SK-N-SH treated with all-trans-retinoic acid at 6 μM for 48 hours (cell line): ENCODE measurements around the gene RHOT2.

Experiments
- ATAC-seq: fragments of 200-7000 bp; cut with Tn5 transposase; 3 replicates; pipeline ENCODE4 v1.9.1; 2020; ENCODE audit warnings: mild to moderate bottlenecking, moderate library complexity
- ARNTL ChIP-seq: fragments of 450-650 bp; formaldehyde crosslinking; IDR thresholded peaks from 2 replicates; pipeline ENCODE4 v1.5.0; 2020; ENCODE audit warnings: low read depth, mild to moderate bottlenecking, moderate library complexity, borderline replicate concordance
- BACH2 ChIP-seq: fragments of 250-450 bp; sonication (Bioruptor Pico); IDR thresholded peaks from 2 replicates; pipeline ENCODE4 v1.9.0; 2021; ENCODE audit warnings: mild to moderate bottlenecking, borderline replicate concordance
- CREB5 ChIP-seq: fragments of 250-450 bp; sonication (Bioruptor Pico); IDR thresholded peaks from 2 replicates; pipeline ENCODE4 v1.5.1; 2020; ENCODE audit warnings: low read depth, mild to moderate bottlenecking, moderate library complexity
- CSRNP3 ChIP-seq: fragments of 250-450 bp; sonication (Bioruptor Pico); IDR thresholded peaks from 2 replicates; pipeline ENCODE4 v1.5.1; 2021; ENCODE audit warnings: mild to moderate bottlenecking, moderate library complexity
- ESRRG ChIP-seq: fragments of 250-450 bp; sonication (Bioruptor Pico); IDR thresholded peaks from 2 replicates; pipeline ENCODE4 v1.6.1; 2021; ENCODE audit warnings: mild to moderate bottlenecking
- GLIS3 ChIP-seq: fragments of 250-450 bp; sonication (Bioruptor Pico); IDR thresholded peaks from 2 replicates; pipeline ENCODE4 v1.5.0; 2020; ENCODE audit warnings: mild to moderate bottlenecking, moderate library complexity
- ISL1 ChIP-seq: fragments of 250-450 bp; sonication (Bioruptor Pico); IDR thresholded peaks from 2 replicates; pipeline ENCODE4 v2.1.2; 2022; ENCODE audit warnings: mild to moderate bottlenecking, moderate library complexity
- OSR1 ChIP-seq: fragments of 250-450 bp; sonication (Bioruptor Pico); IDR thresholded peaks from 2 replicates; pipeline ENCODE4 v1.8.0; 2022; ENCODE audit warnings: moderate library complexity, mild to moderate bottlenecking, inconsistent platforms
- PPARA ChIP-seq: fragments of 250-450 bp; sonication (Bioruptor Pico); IDR thresholded peaks from 2 replicates; pipeline ENCODE4 v1.5.0; 2020; ENCODE audit warnings: mild to moderate bottlenecking, borderline replicate concordance
- RARB ChIP-seq: fragments of 250-450 bp; sonication (Bioruptor Pico); IDR thresholded peaks from 2 replicates; pipeline ENCODE4 v1.8.0; 2021; ENCODE audit warnings: mild to moderate bottlenecking, moderate library complexity
- SNAI2 ChIP-seq: fragments of 250-450 bp; sonication (Bioruptor Pico); IDR thresholded peaks from 2 replicates; pipeline ENCODE4 v1.5.0; 2020; ENCODE audit warnings: mild to moderate bottlenecking, moderate library complexity
- TCF4 ChIP-seq: fragments of 250-450 bp; sonication (Bioruptor Pico); IDR thresholded peaks from 2 replicates; pipeline ENCODE4 v1.8.0; 2021; ENCODE audit warnings: mild to moderate bottlenecking, moderate library complexity, borderline replicate concordance
- TOX ChIP-seq: fragments of 250-450 bp; sonication (Bioruptor Pico); IDR thresholded peaks from 2 replicates; pipeline ENCODE4 v1.8.0; 2021; ENCODE audit warnings: mild to moderate bottlenecking, moderate library complexity, borderline replicate concordance
- ZC3H10 ChIP-seq: fragments of 250-450 bp; sonication (Bioruptor Pico); IDR thresholded peaks from 2 replicates; pipeline ENCODE4 v1.5.1; 2021; ENCODE audit warnings: mild to moderate bottlenecking, moderate library complexity
- ZFP3 ChIP-seq: fragments of 250-450 bp; sonication (Bioruptor Pico); IDR thresholded peaks from 2 replicates; pipeline ENCODE4 v1.5.0; 2020; ENCODE audit warnings: mild to moderate bottlenecking, moderate library complexity
- ZFP30 ChIP-seq: fragments of 450-650 bp; formaldehyde crosslinking; IDR thresholded peaks from 2 replicates; pipeline ENCODE4 v1.5.0; 2022; ENCODE audit warnings: mild to moderate bottlenecking, moderate library complexity
- ZNF565 ChIP-seq: fragments of 450-650 bp; formaldehyde crosslinking; conservative IDR thresholded peaks from 2 replicates; pipeline ENCODE4 v1.5.0; 2020; ENCODE audit warnings: low read depth, mild to moderate bottlenecking, moderate library complexity
- ZNF70 ChIP-seq: fragments of 450-650 bp; formaldehyde crosslinking; IDR thresholded peaks from 2 replicates; pipeline ENCODE4 v1.5.0; 2020; ENCODE audit warnings: mild to moderate bottlenecking, moderate library complexity
- TF ChIP-seq, protein P1 (sequence below): fragments of 250-450 bp; sonication (Bioruptor Pico); IDR thresholded peaks from 2 replicates; pipeline ENCODE4 v1.8.0; 2021; ENCODE audit warnings: low read depth, mild to moderate bottlenecking, moderate library complexity, borderline replicate concordance
- TF ChIP-seq, protein P2 (sequence below): fragments of 250-450 bp; sonication (Bioruptor Pico); IDR thresholded peaks from 2 replicates; pipeline ENCODE4 v1.8.0; 2020; ENCODE audit warnings: mild to moderate bottlenecking, moderate library complexity, borderline replicate concordance

RHOT2 gene

GRCh38 chr16:680967-681745 lies 13.2 kb downstream of the RHOT2 start:
- ATAC-seq = no peak
- TF ChIP-seq SNAI2 (CRISPR knock-in tag) (no peak), TCF4 (CRISPR knock-in tag) (no peak), ARNTL (CRISPR knock-in tag) (no peak), PPARA (CRISPR knock-in tag) (no peak), TOX (CRISPR knock-in tag) (no peak), ISL1 (no peak), ZFP30 (CRISPR knock-in tag) (no peak), BACH2 (CRISPR knock-in tag) (no peak), ZNF70 (CRISPR knock-in tag) (no peak), CSRNP3 (CRISPR knock-in tag) (no peak), CREB5 (no peak), ZC3H10 (CRISPR knock-in tag) (no peak), RARB (CRISPR knock-in tag) (no peak), ESRRG (CRISPR knock-in tag) (no peak), OSR1 (CRISPR knock-in tag) (no peak), ZNF565 (CRISPR knock-in tag) (no peak), ZFP3 (CRISPR knock-in tag) (no peak), GLIS3 (CRISPR knock-in tag) (no peak)
- TF ChIP-seq, protein P1, sequence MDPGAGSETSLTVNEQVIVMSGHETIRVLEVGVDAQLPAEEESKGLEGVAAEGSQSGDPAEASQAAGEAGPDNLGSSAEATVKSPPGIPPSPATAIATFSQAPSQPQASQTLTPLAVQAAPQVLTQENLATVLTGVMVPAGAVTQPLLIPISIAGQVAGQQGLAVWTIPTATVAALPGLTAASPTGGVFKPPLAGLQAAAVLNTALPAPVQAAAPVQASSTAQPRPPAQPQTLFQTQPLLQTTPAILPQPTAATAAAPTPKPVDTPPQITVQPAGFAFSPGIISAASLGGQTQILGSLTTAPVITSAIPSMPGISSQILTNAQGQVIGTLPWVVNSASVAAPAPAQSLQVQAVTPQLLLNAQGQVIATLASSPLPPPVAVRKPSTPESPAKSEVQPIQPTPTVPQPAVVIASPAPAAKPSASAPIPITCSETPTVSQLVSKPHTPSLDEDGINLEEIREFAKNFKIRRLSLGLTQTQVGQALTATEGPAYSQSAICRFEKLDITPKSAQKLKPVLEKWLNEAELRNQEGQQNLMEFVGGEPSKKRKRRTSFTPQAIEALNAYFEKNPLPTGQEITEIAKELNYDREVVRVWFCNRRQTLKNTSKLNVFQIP = no peak
- TF ChIP-seq, protein P2, sequence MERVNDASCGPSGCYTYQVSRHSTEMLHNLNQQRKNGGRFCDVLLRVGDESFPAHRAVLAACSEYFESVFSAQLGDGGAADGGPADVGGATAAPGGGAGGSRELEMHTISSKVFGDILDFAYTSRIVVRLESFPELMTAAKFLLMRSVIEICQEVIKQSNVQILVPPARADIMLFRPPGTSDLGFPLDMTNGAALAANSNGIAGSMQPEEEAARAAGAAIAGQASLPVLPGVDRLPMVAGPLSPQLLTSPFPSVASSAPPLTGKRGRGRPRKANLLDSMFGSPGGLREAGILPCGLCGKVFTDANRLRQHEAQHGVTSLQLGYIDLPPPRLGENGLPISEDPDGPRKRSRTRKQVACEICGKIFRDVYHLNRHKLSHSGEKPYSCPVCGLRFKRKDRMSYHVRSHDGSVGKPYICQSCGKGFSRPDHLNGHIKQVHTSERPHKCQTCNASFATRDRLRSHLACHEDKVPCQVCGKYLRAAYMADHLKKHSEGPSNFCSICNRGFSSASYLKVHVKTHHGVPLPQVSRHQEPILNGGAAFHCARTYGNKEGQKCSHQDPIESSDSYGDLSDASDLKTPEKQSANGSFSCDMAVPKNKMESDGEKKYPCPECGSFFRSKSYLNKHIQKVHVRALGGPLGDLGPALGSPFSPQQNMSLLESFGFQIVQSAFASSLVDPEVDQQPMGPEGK (CRISPR knock-in tag) = no peak

GRCh38 chr16:681746-682427 lies 14.0 kb downstream of the RHOT2 start:
- TF ChIP-seq ZC3H10 (CRISPR knock-in tag) (no peak), TOX (CRISPR knock-in tag) (no peak), ZNF70 (CRISPR knock-in tag) (no peak), ARNTL (CRISPR knock-in tag) (no peak), ZFP30 (CRISPR knock-in tag) (no peak), GLIS3 (CRISPR knock-in tag) (no peak)
- TF ChIP-seq, protein P1 = no peak
- TF ChIP-seq, all 23 proteins: peak for 0
- no peak for ATAC-seq
